ENCODE results near the gene CLSTN2. TPM values are rescaled to one million over a fixed set of nuclear protein-coding genes. Genes with fewer than 3 reads are reported as not detected.

CLSTN2 gene
- total RNA-seq, 1 experiment from 2014 or later = not detected

- no peak overlapping the region for H3K4me2 ChIP-seq
- H3K79me2 ChIP-seq (ENCODE audit: low read depth) = no peaks in the 10 kb centered on the region
- H3K9me3 ChIP-seq (ENCODE audit: insufficient read depth, low read depth) = no peaks in the 10 kb centered on the region
- intact Hi-C loops (cut with micrococcal nuclease; ENCODE audit: unreplicated experiment) = no loop called here
- no peaks in the 10 kb centered on the region for H3F3A ChIP-seq (ENCODE audit: insufficient read depth, low read depth)
- POLR2A ChIA-PET (ENCODE audit: unreplicated experiment) = no interaction called here
- TF ChIP-seq EZH2 (IDR thresholded peaks at IDR 0.05; ENCODE audit: low read depth) = no peak
- no peak for TF ChIP-seq CTCF (conservative IDR thresholded peaks at IDR 0.05)
- no peak for DNase-seq
- H2AFZ ChIP-seq = no peak overlapping the region
- no peaks in the 10 kb centered on the region for H3K9me2 ChIP-seq (ENCODE audit: insufficient read depth)
- no TSS peak for BruUV-seq (replicated peaks)
- CTCF ChIA-PET = no interaction called here
- H4K20me1 ChIP-seq (ENCODE audit: insufficient read depth) = no peaks in the 10 kb centered on the region
- no peak overlapping the region for H3K4me3 ChIP-seq
- no peaks in the 10 kb centered on the region for H3K36me3 ChIP-seq (ENCODE audit: low read depth)
- H3K4me1 ChIP-seq (replicated peaks; ENCODE audit: insufficient read depth) = no peaks in the 10 kb centered on the region
- H3K27me3 ChIP-seq (ENCODE audit: insufficient read depth, low read depth) = no peaks in the 10 kb centered on the region
- no peak overlapping the region for H3K27ac ChIP-seq
These were observed 86.3 kb downstream of the CLSTN2 start for GRCh38 chr3:140021269-140021668.

- CTCF ChIA-PET = no interaction called here
- H4K20me1 ChIP-seq (ENCODE audit: insufficient read depth) = no peaks in the 10 kb centered on the region
- H3K4me3 ChIP-seq = no peak overlapping the region
- H3K27ac ChIP-seq = no peak overlapping the region
- H3K27me3 ChIP-seq (ENCODE audit: insufficient read depth, low read depth) = no peaks in the 10 kb centered on the region
- intact Hi-C loops (cut with micrococcal nuclease; ENCODE audit: unreplicated experiment) = no loop called here
- BruUV-seq (replicated peaks) = no TSS peak
- no peak overlapping the region for H3K4me2 ChIP-seq
- no peaks in the 10 kb centered on the region for H3K9me2 ChIP-seq (ENCODE audit: insufficient read depth)
- no peaks in the 10 kb centered on the region for H3K36me3 ChIP-seq (ENCODE audit: low read depth)
- no peaks in the 10 kb centered on the region for H3K9me3 ChIP-seq (ENCODE audit: insufficient read depth, low read depth)
- POLR2A ChIA-PET (ENCODE audit: unreplicated experiment) = no interaction called here
- H3F3A ChIP-seq (ENCODE audit: insufficient read depth, low read depth) = no peaks in the 10 kb centered on the region
- H3K4me1 ChIP-seq (replicated peaks; ENCODE audit: insufficient read depth) = no peaks in the 10 kb centered on the region
- H3K79me2 ChIP-seq (ENCODE audit: low read depth) = no peaks in the 10 kb centered on the region
- DNase-seq = no peak
- no peak overlapping the region for H2AFZ ChIP-seq
- TF ChIP-seq CTCF (conservative IDR thresholded peaks at IDR 0.05) (no peak), EZH2 (IDR thresholded peaks at IDR 0.05; ENCODE audit: low read depth) (no peak)
These were observed 87.2 kb downstream of the CLSTN2 start for GRCh38 chr3:140022066-140022770.

GRCh38 chr3:140023616-140024530 is 88.9 kb downstream of the CLSTN2 start:
- POLR2A ChIA-PET (ENCODE audit: unreplicated experiment) = no interaction called here
- Histone ChIP-seq H2AFZ (no peak overlapping the region), H3K36me3 (ENCODE audit: low read depth) (no peaks in the 10 kb centered on the region), H3K4me2 (no peak overlapping the region), H3K27me3 (ENCODE audit: insufficient read depth, low read depth) (no peaks in the 10 kb centered on the region), H3K9me2 (ENCODE audit: insufficient read depth) (no peaks in the 10 kb centered on the region), H3K79me2 (ENCODE audit: low read depth) (no peaks in the 10 kb centered on the region), H3K4me1 (replicated peaks; ENCODE audit: insufficient read depth) (no peaks in the 10 kb centered on the region), H3K9me3 (ENCODE audit: insufficient read depth, low read depth) (no peaks in the 10 kb centered on the region), H3K27ac (no peak overlapping the region), H4K20me1 (ENCODE audit: insufficient read depth) (no peaks in the 10 kb centered on the region), H3K4me3 (no peak overlapping the region), H3F3A (ENCODE audit: insufficient read depth, low read depth) (no peaks in the 10 kb centered on the region)
- TF ChIP-seq EZH2 (IDR thresholded peaks at IDR 0.05; ENCODE audit: low read depth) = no peak
- TF ChIP-seq CTCF (conservative IDR thresholded peaks at IDR 0.05) = no peak
- BruUV-seq (replicated peaks) = no TSS peak
- intact Hi-C loops (cut with micrococcal nuclease; ENCODE audit: unreplicated experiment) = no loop called here
- CTCF ChIA-PET = no interaction called here
- DNase-seq = no peak

All from PC-9 (cell line).